H1 (cell line): ENCODE data around the gene ADGRL2. TPM values are rescaled to one million over a fixed set of nuclear protein-coding genes. Genes with fewer than 3 reads are reported as not detected.

ENCODE experiments used
- CTCF ChIA-PET: fragments of 300-600 bp; sonication (Branson Sonifier 250); formaldehyde crosslinking; loops from one replicate; lab custom pipeline; 2021; ENCODE audit not compliant: partially characterized antibody; lab: Charles Lee
- POLR2A ChIA-PET: fragments of 300-600 bp; sonication (Branson Sonifier 250); formaldehyde crosslinking; loops from one replicate; lab custom pipeline; 2021; ENCODE audit warnings: inconsistent platforms; ENCODE audit not compliant: partially characterized antibody; lab: Charles Lee
- DNase-seq, 2 experiments: peaks; one replicate each; pipeline versions ENCODE4 v3.0.0 to v3.0.0-alpha.2; 2010 to 2022; ENCODE audit warnings: low spot score in 2 of 2, low read depth in 1 of 2, mixed read lengths in 1 of 2
- FAIRE-seq: peaks from 2 replicates; lab custom pipeline; 2011; peaks lifted over from hg19 to GRCh38; lab: Jason Lieb, UNC
- H2AFZ ChIP-seq: 2 replicates; pipeline ENCODE4 v1.8.1; 2012; ENCODE audit warnings: low read length, inconsistent platforms
- H2AK5ac ChIP-seq: 2 replicates; pipeline ENCODE4 v1.6.1; 2013; ENCODE audit warnings: low read depth, low read length
- H2BK120ac ChIP-seq: replicated peaks from 2 replicates; pipeline ENCODE3; 2013; ENCODE audit warnings: low read depth, low read length, inconsistent platforms
- H2BK12ac ChIP-seq: 2 replicates; pipeline ENCODE4 v1.6.1; 2013; ENCODE audit warnings: low read depth, low read length
- H2BK15ac ChIP-seq: 2 replicates; pipeline ENCODE4 v1.6.1; 2013; ENCODE audit warnings: low read length
- H2BK20ac ChIP-seq: 2 replicates; pipeline ENCODE4 v1.6.1; 2013; ENCODE audit warnings: low read length
- H2BK5ac ChIP-seq: 2 replicates; pipeline ENCODE4 v1.6.1; 2013; ENCODE audit warnings: low read depth, low read length
- H3K14ac ChIP-seq: 2 replicates; pipeline ENCODE4 v1.6.1; 2013; ENCODE audit warnings: inconsistent platforms; ENCODE audit not compliant: insufficient read length
- H3K18ac ChIP-seq: 2 replicates; pipeline ENCODE4 v1.6.1; 2013; ENCODE audit warnings: low read length; ENCODE audit errors: extremely low read depth
- H3K23ac ChIP-seq: 2 replicates; pipeline ENCODE4 v1.6.1; 2013; ENCODE audit warnings: inconsistent platforms; ENCODE audit not compliant: insufficient read length
- H3K23me2 ChIP-seq: 2 replicates; pipeline ENCODE4 v1.6.1; 2013; ENCODE audit warnings: low read depth, low read length
- H3K27ac ChIP-seq: 2 replicates; pipeline ENCODE4 v1.6.1; 2011; ENCODE audit warnings: low read depth, low read length, inconsistent platforms
- H3K27me3 ChIP-seq, 4 experiments: replicated peaks in 1 of 4; 1 replicate in 1 of 4; 2 replicates in 3 of 4; pipeline versions ENCODE4 v1.6.1 to v1.8.1; 2011 to 2013; ENCODE audit warnings: low read length in 3 of 4, mild to moderate bottlenecking in 3 of 4, inconsistent platforms in 2 of 4, mixed read lengths in 2 of 4, moderate library complexity in 1 of 4; ENCODE audit not compliant: control insufficient read depth in 3 of 4, insufficient read depth in 3 of 4; ENCODE audit errors: extremely low read depth in 1 of 4
- H3K36me3 ChIP-seq, 4 experiments: 2 replicates each; pipeline versions ENCODE4 v1.6.1 to v1.8.1; 2011 to 2013; ENCODE audit warnings: mild to moderate bottlenecking in 4 of 4, low read length in 3 of 4, moderate library complexity in 2 of 4, control low read depth in 1 of 4, inconsistent platforms in 1 of 4; ENCODE audit not compliant: insufficient read depth in 4 of 4, control insufficient read depth in 2 of 4
- H3K4ac ChIP-seq: replicated peaks from 2 replicates; pipeline ENCODE3; 2013; ENCODE audit warnings: low read length, low read depth, mixed read lengths, inconsistent platforms; ENCODE audit not compliant: insufficient read length
- H3K4me1 ChIP-seq, 4 experiments: replicated peaks in 1 of 4; 1 replicate in 1 of 4; 2 replicates in 3 of 4; pipeline versions ENCODE4 v1.6.1 to v1.8.1; 2011 to 2013; ENCODE audit warnings: low read length in 3 of 4, inconsistent platforms in 2 of 4, mixed read lengths in 1 of 4; ENCODE audit not compliant: insufficient read depth in 4 of 4, control insufficient read depth in 3 of 4
- H3K4me2 ChIP-seq, 2 experiments: 2 replicates each; pipeline versions ENCODE4 v1.6.1 to v1.8.1; 2011 to 2013; ENCODE audit warnings: low read depth in 2 of 2, low read length in 2 of 2, control low read depth in 1 of 2, inconsistent platforms in 1 of 2, mild to moderate bottlenecking in 1 of 2; ENCODE audit not compliant: insufficient read depth in 1 of 2
- H3K4me3 ChIP-seq, 4 experiments: fragments of 200-600, 300-600 bp in 1 of 4; sonication (generic), shearing (Covaris generic), sonication (Bioruptor Twin) in 1 of 4; 2 replicates each; pipeline versions ENCODE4 v1.5.1 to v1.8.1; 2011 to 2016; ENCODE audit warnings: low read length in 4 of 4, low read depth in 3 of 4, control low read depth in 2 of 4, inconsistent platforms in 2 of 4, mild to moderate bottlenecking in 2 of 4, mixed read lengths in 1 of 4, moderate library complexity in 1 of 4; ENCODE audit not compliant: insufficient read depth in 2 of 4; ENCODE audit errors: extremely low read depth in 1 of 4
- H3K56ac ChIP-seq: replicated peaks from 2 replicates; pipeline ENCODE3; 2013; ENCODE audit warnings: low read depth, mild to moderate bottlenecking, mixed read lengths, low read length, inconsistent platforms; ENCODE audit not compliant: insufficient read length
- H3K79me1 ChIP-seq: 2 replicates; pipeline ENCODE4 v1.6.1; 2013; ENCODE audit warnings: low read depth, low read length, control low read depth
- H3K79me2 ChIP-seq, 2 experiments: 2 replicates each; pipeline versions ENCODE4 v1.6.1 to v1.8.1; 2012 to 2013; ENCODE audit warnings: low read length in 2 of 2, mild to moderate bottlenecking in 2 of 2, inconsistent platforms in 1 of 2; ENCODE audit not compliant: insufficient read depth in 2 of 2, control insufficient read depth in 1 of 2
- H3K9ac ChIP-seq, 4 experiments: replicated peaks in 1 of 4; 1 replicate in 1 of 4; 2 replicates in 3 of 4; pipeline versions ENCODE4 v1.6.1 to v1.8.1; 2011 to 2013; ENCODE audit warnings: low read depth in 3 of 4, low read length in 3 of 4, control low read depth in 2 of 4, mild to moderate bottlenecking in 2 of 4, moderate library complexity in 2 of 4, inconsistent platforms in 1 of 4; ENCODE audit errors: extremely low read depth in 1 of 4
- H3K9me3 ChIP-seq, 2 experiments: 2 replicates each; pipeline versions ENCODE4 v1.6.1 to v1.8.1; 2012 to 2013; ENCODE audit warnings: mild to moderate bottlenecking in 2 of 2, moderate library complexity in 2 of 2, control low read depth in 1 of 2, inconsistent platforms in 1 of 2, low read depth in 1 of 2, low read length in 1 of 2, mixed read lengths in 1 of 2; ENCODE audit not compliant: insufficient read depth in 2 of 2
- H4K20me1 ChIP-seq, 2 experiments: replicated peaks in 1 of 2; 2 replicates each; pipeline versions ENCODE3 to v1.8.1; 2011 to 2013; ENCODE audit warnings: inconsistent platforms in 2 of 2, low read length in 2 of 2, mild to moderate bottlenecking in 1 of 2; ENCODE audit not compliant: insufficient read depth in 2 of 2, control insufficient read depth in 1 of 2
- H4K5ac ChIP-seq: 2 replicates; pipeline ENCODE4 v1.6.1; 2013; ENCODE audit warnings: low read length, low read depth, mixed read lengths, inconsistent platforms; ENCODE audit not compliant: insufficient read length
- H4K8ac ChIP-seq: 2 replicates; pipeline ENCODE4 v1.8.0; 2013; ENCODE audit warnings: mild to moderate bottlenecking, moderate library complexity, low read length, inconsistent platforms; ENCODE audit not compliant: insufficient read depth; ENCODE audit errors: extremely low read depth
- H4K91ac ChIP-seq: replicated peaks from 2 replicates; pipeline ENCODE3; 2013; ENCODE audit warnings: low read length, mixed read lengths, inconsistent platforms; ENCODE audit not compliant: insufficient read length
- ATF3 ChIP-seq: IDR thresholded peaks from 2 replicates; pipeline ENCODE4 v1.6.1; 2011; ENCODE audit warnings: low read depth, mild to moderate bottlenecking, low read length; ENCODE audit not compliant: insufficient read depth
- BACH1 ChIP-seq: IDR thresholded peaks from 2 replicates; pipeline ENCODE4 v1.6.1; 2012; ENCODE audit warnings: low read length, improper control_type of control experiment
- BRCA1 ChIP-seq: IDR thresholded peaks from 2 replicates; pipeline ENCODE4 v1.6.1; 2012; ENCODE audit warnings: low read depth, low read length, improper control_type of control experiment
- CTCF ChIP-seq, 3 experiments: IDR thresholded peaks; 1 replicate in 2 of 3; 2 replicates in 1 of 3; pipeline versions ENCODE4 v1.5.1 to v1.6.1; 2011; ENCODE audit warnings: low read length in 3 of 3, mild to moderate bottlenecking in 3 of 3, inconsistent platforms in 2 of 3, low read depth in 1 of 3, moderate library complexity in 1 of 3; ENCODE audit not compliant: insufficient read depth in 1 of 3; ENCODE audit errors: control extremely low read depth in 1 of 3
- GTF2F1 ChIP-seq: IDR thresholded peaks from 2 replicates; pipeline ENCODE4 v1.6.1; 2012; ENCODE audit warnings: low read depth, low read length, improper control_type of control experiment, borderline replicate concordance
- HDAC6 ChIP-seq: IDR thresholded peaks from one replicate; pipeline ENCODE4 v1.7.1; 2012; ENCODE audit warnings: low read depth, mild to moderate bottlenecking, inconsistent platforms, low read length, moderate library complexity
- MAX ChIP-seq: IDR thresholded peaks from 2 replicates; pipeline ENCODE4 v1.6.1; 2012; ENCODE audit warnings: inconsistent platforms
- NANOG ChIP-seq: IDR thresholded peaks from 2 replicates; pipeline ENCODE4 v1.6.1; 2011; ENCODE audit warnings: low read length, low read depth, mild to moderate bottlenecking, inconsistent platforms; ENCODE audit not compliant: insufficient read depth, poor library complexity, severe bottlenecking
- PHF8 ChIP-seq: fragments of 200-600 bp; sonication (generic); conservative IDR thresholded peaks from 2 replicates; pipeline ENCODE4 v1.7.1; 2012; ENCODE audit warnings: low read depth, mild to moderate bottlenecking, inconsistent platforms, low read length, moderate library complexity
- RBBP5 ChIP-seq: IDR thresholded peaks from 2 replicates; pipeline ENCODE4 v1.7.1; 2012; ENCODE audit warnings: low read depth, mild to moderate bottlenecking, inconsistent platforms, low read length, moderate library complexity, borderline replicate concordance
- WGBS, 2 experiments: shearing (Covaris generic) in 1 of 2; methylation state at CpG; one replicate each; pipeline versions ENCODE4 v1.1.6 to v1.1.7; 2013 to 2015; ENCODE audit warnings: low lambda C conversion rate in 2 of 2, mixed read lengths in 2 of 2, inconsistent platforms in 1 of 2, low coverage in 1 of 2, missing lambda C conversion rate in 1 of 2; ENCODE audit not compliant: insufficient replicate concordance in 2 of 2, insufficient coverage in 1 of 2, insufficient read length in 1 of 2; ENCODE audit errors: extremely low coverage in 1 of 2, missing lambda C conversion rate in 1 of 2; 5-methylcytosine and 5-hydroxymethylcytosine counted together
- polyA plus RNA-seq, 7 experiments: library from polyadenylated mRNA; depleted of rRNA in 3 of 7; stranded (reverse) in 5 of 7; unstranded in 2 of 7; fragments of >200 nt in 5 of 7; fragments of 200-250 nt in 2 of 7; gene quantifications; 1 replicate in 5 of 7; 2 replicates in 1 of 7; 4 replicates in 1 of 7; pipeline versions ENCODE4 v1.2.1 to v1.2.3, GENCODE V29; 2011 to 2013; ENCODE audit warnings: missing spikeins in 2 of 7, mixed read lengths in 2 of 7
- total RNA-seq: library from RNA; stranded (reverse); fragmentation: NEBNext Ultra II Directional; extraction: Animal tissue kit (Norgen Biotek cat#: 25700); gene quantifications from 2 replicates; pipeline ENCODE4 v1.2.1, GENCODE V29; 2021

The ADGRL2 gene
- total and polyA plus RNA-seq, 2 of the 8 experiments (the other 6 are each of a cell fraction or from before 2014, with no cell fraction given): 113 to 124 TPM

- CTCF ChIA-PET: no interaction called here
- TF ChIP-seq BRCA1: no peak
- no peak for TF ChIP-seq NANOG
- no peak for TF ChIP-seq GTF2F1
- no peak for TF ChIP-seq MAX
- TF ChIP-seq RBBP5: no peak
- TF ChIP-seq HDAC6: no peak
- no peak for TF ChIP-seq PHF8
- no peak for TF ChIP-seq CTCF (IDR thresholded peaks at IDR 0.05; ENCODE audit: control extremely low read depth in 1 of 3, insufficient read depth in 1 of 3, low read depth in 1 of 3, low read length in 3 of 3)
- no peak for TF ChIP-seq BACH1
- TF ChIP-seq ATF3: no peak
Observed at GRCh38 chr1:81833722-81834121, 33.0 kb downstream of the ADGRL2 start.

More at GRCh38 chr1:81833722-81834121, 33.0 kb downstream of the ADGRL2 start:
- H2BK5ac ChIP-seq: no peak overlapping the region
- H2BK120ac ChIP-seq: no peak overlapping the region
- H3K23ac ChIP-seq: no peak overlapping the region
- H3K56ac ChIP-seq: no peak overlapping the region
- no peak overlapping the region for H3K18ac ChIP-seq
- no peaks in the 10 kb centered on the region for H3K23me2 ChIP-seq
- no peak overlapping the region; a peak in 1 of 7 replicates for H3K9ac ChIP-seq
- peaks cover 4 to 18% of the 10 kb centered on the region in 2 experiments for H4K20me1 ChIP-seq
- no peak overlapping the region for H3K4ac ChIP-seq
- H4K91ac ChIP-seq: no peak overlapping the region
- no peak for DNase-seq
- no peak overlapping the region for H3K14ac ChIP-seq
- H3K79me2 ChIP-seq: peaks cover 0 to 100% of the 10 kb centered on the region in 2 experiments; a peak in 3 of 4 replicates
- no peak overlapping the region for H4K8ac ChIP-seq
- H2AK5ac ChIP-seq: no peak overlapping the region
- POLR2A ChIA-PET: interaction anchor here (0.6 to 1.5 kb wide), 2 partner anchors 25 to 90 kb away, joined by 3 read pairs; no protein-coding TSS in a partner anchor
- no peak for FAIRE-seq
- H3K27me3 ChIP-seq: no peaks in the 10 kb centered on the region
- H3K4me2 ChIP-seq: peak overlapping the region in 1 of 2 experiments; percentile 3; a peak in 1 of 4 replicates
- no peak overlapping the region for H2BK20ac ChIP-seq
- no peak overlapping the region for H2BK15ac ChIP-seq
- no peaks in the 10 kb centered on the region for H3K9me3 ChIP-seq
- no peak overlapping the region for H2BK12ac ChIP-seq
- H3K79me1 ChIP-seq: 0 out of 2 replicates have a peak, but pooled peaks cover 2% of the 10 kb centered on the region
- 82 to 100% methylated on average over 1 to 4 of the region's 4 CpGs for WGBS, 2 experiments
- no peak overlapping the region for H2AFZ ChIP-seq
- H3K27ac ChIP-seq: no peak overlapping the region
- H3K4me1 ChIP-seq: peaks cover 0 to 6% (median 2%) of the 10 kb centered on the region in 4 experiments; a peak in 3 of 7 replicates
- H3K36me3 ChIP-seq: peaks cover 0 to 13% (median 2%) of the 10 kb centered on the region in 4 experiments; a peak in 3 of 8 replicates
- no peak overlapping the region for H4K5ac ChIP-seq
- no peak overlapping the region for H3K4me3 ChIP-seq
